Measurements from ENCODE around the gene LY6G6C. TPM values are rescaled to one million over a fixed set of nuclear protein-coding genes. Genes with fewer than 3 reads are reported as not detected.

LY6G6C gene
- total RNA-seq, 1 donor from 2014 or later = not detected

DNA sequence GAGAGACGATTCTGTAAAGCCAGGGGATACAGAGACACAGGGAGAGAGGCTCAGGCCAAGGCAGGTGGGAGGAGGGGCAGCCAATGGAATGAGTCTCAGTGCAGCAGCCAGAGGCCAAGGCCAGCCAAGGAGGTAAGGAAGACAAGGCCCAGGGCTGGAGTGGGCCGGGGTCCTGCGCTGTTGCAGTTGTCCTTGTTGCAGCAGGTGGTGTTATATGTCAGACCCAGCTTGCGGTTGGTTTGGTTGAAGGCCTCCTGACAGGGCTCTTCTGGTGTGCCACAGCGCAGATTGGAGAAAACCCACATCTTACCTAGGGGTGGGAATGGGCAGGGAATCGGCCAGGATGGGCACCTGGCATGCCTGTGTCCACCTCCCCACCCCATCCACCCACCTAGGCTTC, 2.5 kb downstream of the LY6G6C start:
- H3K36me3 ChIP-seq (ENCODE audit: control insufficient read depth, insufficient read depth, low read length) = no peaks in the 10 kb centered on the region

DNA sequence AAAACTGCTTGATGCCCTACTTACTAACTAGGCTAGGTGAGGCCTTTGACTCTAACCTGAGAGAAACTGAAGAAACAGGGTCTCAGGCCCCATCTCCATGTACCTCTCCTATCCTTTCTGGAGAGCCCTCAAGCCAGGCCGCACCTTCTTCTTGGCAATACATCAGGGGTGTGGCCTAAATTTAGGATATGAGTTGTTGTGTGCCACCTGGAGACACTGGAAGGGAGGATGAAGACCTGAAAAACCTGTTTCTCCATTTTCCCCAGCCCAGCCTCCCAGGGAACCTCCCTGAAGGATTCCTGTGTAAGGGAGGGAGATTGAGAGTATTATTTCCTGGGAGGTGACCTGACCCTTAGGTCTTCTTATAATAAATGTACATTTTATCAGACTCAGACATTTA, 3.3 kb downstream of the LY6G6C start:
- Histone ChIP-seq H3K36me3 (ENCODE audit: control insufficient read depth, insufficient read depth, low read length) (no peaks in the 10 kb centered on the region), H3K27me3 (ENCODE audit: control insufficient read depth, insufficient read depth, low read length) (peaks cover 5% of the 10 kb centered on the region), H3K4me3 (ENCODE audit: low read depth, low read length) (no peak overlapping the region)
- TF ChIP-seq, protein P1, sequence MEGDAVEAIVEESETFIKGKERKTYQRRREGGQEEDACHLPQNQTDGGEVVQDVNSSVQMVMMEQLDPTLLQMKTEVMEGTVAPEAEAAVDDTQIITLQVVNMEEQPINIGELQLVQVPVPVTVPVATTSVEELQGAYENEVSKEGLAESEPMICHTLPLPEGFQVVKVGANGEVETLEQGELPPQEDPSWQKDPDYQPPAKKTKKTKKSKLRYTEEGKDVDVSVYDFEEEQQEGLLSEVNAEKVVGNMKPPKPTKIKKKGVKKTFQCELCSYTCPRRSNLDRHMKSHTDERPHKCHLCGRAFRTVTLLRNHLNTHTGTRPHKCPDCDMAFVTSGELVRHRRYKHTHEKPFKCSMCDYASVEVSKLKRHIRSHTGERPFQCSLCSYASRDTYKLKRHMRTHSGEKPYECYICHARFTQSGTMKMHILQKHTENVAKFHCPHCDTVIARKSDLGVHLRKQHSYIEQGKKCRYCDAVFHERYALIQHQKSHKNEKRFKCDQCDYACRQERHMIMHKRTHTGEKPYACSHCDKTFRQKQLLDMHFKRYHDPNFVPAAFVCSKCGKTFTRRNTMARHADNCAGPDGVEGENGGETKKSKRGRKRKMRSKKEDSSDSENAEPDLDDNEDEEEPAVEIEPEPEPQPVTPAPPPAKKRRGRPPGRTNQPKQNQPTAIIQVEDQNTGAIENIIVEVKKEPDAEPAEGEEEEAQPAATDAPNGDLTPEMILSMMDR (IDR thresholded peaks at IDR 0.05; ENCODE audit: insufficient read depth, low read length, poor library complexity, severe bottlenecking) = no peak
- no peak for DNase-seq (ENCODE audit: low read depth)

More for the DNA sequence above, 2.5 kb downstream of the LY6G6C start:
- Histone ChIP-seq H3K27me3 (ENCODE audit: control insufficient read depth, insufficient read depth, low read length) (peaks cover 1% of the 10 kb centered on the region), H3K4me3 (ENCODE audit: low read depth, low read length) (no peak overlapping the region)
- no peak for DNase-seq (ENCODE audit: low read depth)
- TF ChIP-seq, protein P1 (IDR thresholded peaks at IDR 0.05; ENCODE audit: insufficient read depth, low read length, poor library complexity, severe bottlenecking) = no peak

DNA sequence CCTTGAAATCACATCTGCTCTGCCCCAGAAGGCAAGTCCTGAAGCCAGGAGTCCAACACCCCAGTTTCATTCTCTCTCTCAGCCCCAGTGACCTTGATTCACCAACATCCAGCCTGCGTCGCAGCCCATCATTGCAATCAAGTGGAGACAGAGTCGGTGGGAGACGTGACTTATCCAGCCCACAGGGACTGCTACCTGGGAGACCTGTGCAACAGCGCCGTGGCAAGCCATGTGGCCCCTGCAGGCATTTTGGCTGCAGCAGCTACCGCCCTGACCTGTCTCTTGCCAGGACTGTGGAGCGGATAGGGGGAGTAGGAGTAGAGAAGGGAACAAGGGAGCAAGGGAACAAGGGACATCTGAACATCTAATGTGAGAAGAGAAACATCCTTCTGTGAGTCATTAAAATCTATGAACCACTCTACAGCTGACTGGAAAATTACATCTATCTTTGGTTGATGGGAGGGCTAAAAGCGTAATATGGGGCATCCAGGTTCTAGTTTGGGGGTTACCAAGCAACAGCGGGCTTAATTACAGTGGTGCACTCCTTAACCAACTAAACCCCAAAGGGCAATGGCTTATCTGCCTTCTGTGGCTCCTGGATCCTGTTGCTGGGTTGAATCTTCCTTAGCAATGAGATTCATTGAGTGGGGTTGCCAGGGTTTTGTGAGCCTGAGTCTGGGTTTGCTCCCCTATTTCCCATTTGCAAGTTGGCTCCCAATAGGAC, 3.9 kb downstream of the LY6G6C start:
- no peak for DNase-seq (ENCODE audit: low read depth)

DNA sequence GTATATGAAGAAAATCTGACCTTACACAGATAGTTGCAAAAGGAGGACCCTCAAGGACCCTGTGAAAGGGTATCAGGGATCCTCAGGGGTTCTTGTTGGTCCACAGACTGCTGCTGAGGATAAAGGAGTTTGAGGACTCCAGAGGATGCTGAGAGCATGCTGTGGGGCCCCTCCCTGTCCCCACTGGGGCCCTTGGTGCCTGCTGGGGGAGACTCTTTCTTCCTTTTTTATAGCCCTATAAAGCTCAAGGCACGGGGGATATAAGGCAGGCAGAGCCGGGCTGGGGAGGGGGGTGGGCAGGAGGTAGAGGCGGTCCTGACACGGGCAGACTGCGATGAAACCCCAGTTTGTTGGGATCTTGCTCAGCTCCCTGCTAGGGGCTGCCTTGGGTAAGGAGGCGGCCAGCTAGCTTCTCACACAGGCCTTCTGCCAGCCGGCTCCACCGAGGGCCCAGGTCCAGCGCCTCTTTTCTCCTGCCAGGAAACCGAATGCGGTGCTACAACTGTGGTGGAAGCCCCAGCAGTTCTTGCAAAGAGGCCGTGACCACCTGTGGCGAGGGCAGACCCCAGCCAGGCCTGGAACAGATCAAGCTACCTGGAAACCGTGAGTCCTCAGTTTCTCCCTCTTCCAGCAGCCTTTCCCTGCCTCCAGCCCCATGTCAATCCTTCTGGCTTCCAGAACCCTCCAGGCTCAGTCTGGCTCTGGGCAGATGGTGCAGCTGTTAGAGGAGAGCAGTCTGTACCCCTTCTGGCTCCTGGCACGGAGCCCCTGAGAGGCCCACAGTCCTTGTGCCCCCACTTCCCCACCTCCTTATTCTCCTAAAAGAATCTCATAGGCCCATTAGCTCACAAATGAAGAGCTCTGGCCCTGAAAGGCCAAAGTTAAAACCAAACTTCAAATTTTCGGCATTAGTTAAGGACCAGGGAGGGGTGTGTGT, 6.3 kb downstream of the LY6G6C start, which contains the start of gene LY6G6D:
LY6G6D (plus strand) TSS at position 327 of the 937 bp plus-strand sequence; CDS start at position 335, 8 bp downstream.
- no peak for DNase-seq (ENCODE audit: low read depth)
- TF ChIP-seq, protein P1 (IDR thresholded peaks at IDR 0.05; ENCODE audit: insufficient read depth, low read length, poor library complexity, severe bottlenecking) = no peak
- H3K4me3 ChIP-seq (ENCODE audit: low read depth, low read length) = no peak within 1 kb of the TSS
- H3K36me3 ChIP-seq (ENCODE audit: control insufficient read depth, insufficient read depth, low read length) = no peaks in the 10 kb centered on the region
- H3K27me3 ChIP-seq (ENCODE audit: control insufficient read depth, insufficient read depth, low read length) = peaks cover 7% of the 10 kb centered on the region

More for the DNA sequence above, 3.9 kb downstream of the LY6G6C start:
- H3K36me3 ChIP-seq (ENCODE audit: control insufficient read depth, insufficient read depth, low read length) = no peaks in the 10 kb centered on the region
- no peak overlapping the region for H3K4me3 ChIP-seq (ENCODE audit: low read depth, low read length)
- H3K27me3 ChIP-seq (ENCODE audit: control insufficient read depth, insufficient read depth, low read length) = peaks cover 5% of the 10 kb centered on the region
- TF ChIP-seq, protein P1 (IDR thresholded peaks at IDR 0.05; ENCODE audit: insufficient read depth, low read length, poor library complexity, severe bottlenecking) = peak; percentile 16

DNA sequence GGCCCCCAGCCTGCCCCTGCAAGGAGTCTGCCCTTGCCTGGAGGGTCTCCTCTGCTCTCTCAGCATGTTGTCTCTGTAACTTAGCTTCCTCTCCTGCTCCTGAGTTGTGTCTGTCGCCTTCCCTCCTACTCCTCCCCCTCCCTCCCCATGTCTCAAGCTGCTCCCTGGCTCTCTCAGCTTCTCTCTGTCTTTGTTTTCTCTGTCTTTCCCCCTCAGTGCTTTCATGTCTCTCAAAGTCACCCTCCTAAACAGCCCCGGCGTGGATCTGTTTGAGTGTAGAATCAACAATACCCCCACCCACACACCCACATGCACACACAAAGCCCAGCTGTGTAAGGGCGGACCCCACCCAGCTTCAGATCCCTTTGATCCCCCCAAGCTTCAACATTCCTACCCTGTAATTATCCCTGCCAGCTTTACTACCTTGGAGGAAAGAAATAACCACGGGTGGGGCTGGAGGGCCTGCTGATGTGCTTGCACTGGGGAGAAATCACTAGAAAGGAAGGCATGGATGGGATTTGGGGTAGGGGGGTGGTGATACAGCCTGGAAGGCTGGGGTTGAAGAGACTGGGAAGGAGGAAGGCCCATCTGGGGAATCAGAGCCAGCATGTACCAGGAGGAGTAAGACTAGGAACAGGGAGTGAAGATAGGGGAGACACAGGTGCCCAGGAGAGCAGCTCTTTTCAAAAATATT, 7.4 kb downstream of the LY6G6C start:
- H3K36me3 ChIP-seq (ENCODE audit: control insufficient read depth, insufficient read depth, low read length) = no peaks in the 10 kb centered on the region
- H3K27me3 ChIP-seq (ENCODE audit: control insufficient read depth, insufficient read depth, low read length) = peaks cover 7% of the 10 kb centered on the region
- DNase-seq (ENCODE audit: low read depth) = no peak
- TF ChIP-seq, protein P1 (IDR thresholded peaks at IDR 0.05; ENCODE audit: insufficient read depth, low read length, poor library complexity, severe bottlenecking) = no peak
- H3K4me3 ChIP-seq (ENCODE audit: low read depth, low read length) = no peak overlapping the region
